Activated T-cell treated with anti-CD3 and anti-CD28 coated beads, Interleukin-2, amount 50 U/mL, for 24 hours (primary cell): ENCODE data around the gene FBXW12.

ENCODE experiments used
- DNase-seq: peaks from one replicate; pipeline ENCODE4 v3.0.0-alpha.2; 2020
- H3K27ac Mint-ChIP-seq: 2 replicates; pipeline ENCODE4 v1.8.0; 2020; ENCODE audit warnings: mild to moderate bottlenecking, mixed read lengths
- H3K27me3 Mint-ChIP-seq: 2 replicates; pipeline ENCODE4 v1.8.0; 2020; ENCODE audit warnings: mixed read lengths
- H3K36me3 Mint-ChIP-seq: 2 replicates; pipeline ENCODE4 v1.8.0; 2020; ENCODE audit warnings: low read depth, mixed read lengths
- H3K4me1 Mint-ChIP-seq: 2 replicates; pipeline ENCODE4 v1.8.0; 2020; ENCODE audit warnings: low read depth, mixed read lengths
- H3K4me3 Mint-ChIP-seq: 2 replicates; pipeline ENCODE4 v1.8.0; 2020; ENCODE audit warnings: mild to moderate bottlenecking, moderate library complexity, mixed read lengths
- H3K9me3 Mint-ChIP-seq: 2 replicates; pipeline ENCODE4 v1.8.0; 2020; ENCODE audit warnings: mixed read lengths

The FBXW12 gene

DNA sequence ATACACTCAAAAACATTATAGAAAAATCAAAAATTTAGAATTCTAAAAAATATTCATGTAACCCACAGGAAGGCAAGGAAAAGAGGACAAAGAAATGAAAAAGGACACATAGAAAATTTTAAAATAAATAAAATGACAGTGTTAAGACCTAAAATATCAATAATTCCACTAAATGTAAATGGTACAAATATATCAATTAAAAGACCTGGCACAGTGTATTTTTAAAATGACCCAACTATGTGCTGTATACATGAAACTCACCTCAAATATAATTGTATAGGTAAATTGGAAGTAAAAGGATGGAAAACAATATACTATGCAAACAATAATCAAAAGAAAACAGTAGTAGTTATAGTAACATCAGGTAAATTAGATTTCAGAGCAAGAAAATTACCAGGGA, 10.1 kb upstream of the FBXW12 start:
- Mint-ChIP-seq H3K4me1 (no peaks in the 10 kb centered on the region), H3K27ac (no peak overlapping the region), H3K36me3 (no peaks in the 10 kb centered on the region), H3K27me3 (peaks cover 3% of the 10 kb centered on the region), H3K9me3 (peaks cover 12% of the 10 kb centered on the region), H3K4me3 (no peak overlapping the region)
- DNase-seq, result no peak

DNA sequence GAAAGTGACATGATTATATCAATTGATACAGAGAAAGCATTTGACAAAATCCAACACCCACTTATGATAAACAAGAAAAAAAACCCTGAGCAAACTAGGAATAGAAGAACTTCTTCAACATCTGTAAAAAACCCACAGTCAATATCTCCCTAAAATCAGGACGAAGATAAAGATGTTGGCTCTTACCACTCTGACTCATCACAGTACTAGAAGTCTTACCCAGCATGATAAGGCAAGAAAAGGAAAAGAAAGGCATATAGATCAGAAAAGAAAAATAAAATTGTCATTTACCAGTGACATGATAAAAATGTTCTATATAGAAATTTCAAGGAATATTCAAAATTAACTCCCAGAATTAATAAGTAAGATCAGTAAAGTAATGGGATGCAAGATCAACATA, 7.2 kb upstream of the FBXW12 start:
- Mint-ChIP-seq H3K4me3 (no peak overlapping the region), H3K27me3 (no peaks in the 10 kb centered on the region), H3K36me3 (no peaks in the 10 kb centered on the region), H3K4me1 (peaks cover 1% of the 10 kb centered on the region), H3K9me3 (peaks cover 12% of the 10 kb centered on the region), H3K27ac (no peak overlapping the region)
- DNase-seq, result no peak

DNA sequence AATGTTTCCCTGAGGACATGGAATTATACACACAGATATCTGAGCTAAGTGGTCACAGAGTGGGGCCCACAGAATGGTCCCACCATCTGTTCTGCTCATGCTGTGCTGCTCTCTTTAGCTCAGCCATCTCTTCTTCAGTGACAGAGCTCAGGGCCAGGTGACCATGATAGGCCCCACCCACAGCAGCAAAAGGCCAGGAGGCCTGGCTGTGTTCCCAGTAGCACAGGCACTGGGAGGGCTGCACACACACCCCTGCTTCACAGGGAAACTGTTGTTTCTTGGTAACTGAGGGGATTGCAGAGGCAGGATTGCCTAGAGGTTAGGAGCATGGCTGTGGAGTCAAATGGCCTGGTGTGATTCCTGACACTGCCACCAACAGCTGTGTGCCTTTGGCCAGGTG, 4.8 kb upstream of the FBXW12 start:
- no peak for DNase-seq
- no peaks in the 10 kb centered on the region for H3K36me3 Mint-ChIP-seq
- H3K9me3 Mint-ChIP-seq, result peaks cover 2% of the 10 kb centered on the region
- peaks cover 1% of the 10 kb centered on the region for H3K4me1 Mint-ChIP-seq
- H3K27me3 Mint-ChIP-seq, result no peaks in the 10 kb centered on the region
- no peak overlapping the region for H3K4me3 Mint-ChIP-seq
- H3K27ac Mint-ChIP-seq, result no peak overlapping the region

DNA sequence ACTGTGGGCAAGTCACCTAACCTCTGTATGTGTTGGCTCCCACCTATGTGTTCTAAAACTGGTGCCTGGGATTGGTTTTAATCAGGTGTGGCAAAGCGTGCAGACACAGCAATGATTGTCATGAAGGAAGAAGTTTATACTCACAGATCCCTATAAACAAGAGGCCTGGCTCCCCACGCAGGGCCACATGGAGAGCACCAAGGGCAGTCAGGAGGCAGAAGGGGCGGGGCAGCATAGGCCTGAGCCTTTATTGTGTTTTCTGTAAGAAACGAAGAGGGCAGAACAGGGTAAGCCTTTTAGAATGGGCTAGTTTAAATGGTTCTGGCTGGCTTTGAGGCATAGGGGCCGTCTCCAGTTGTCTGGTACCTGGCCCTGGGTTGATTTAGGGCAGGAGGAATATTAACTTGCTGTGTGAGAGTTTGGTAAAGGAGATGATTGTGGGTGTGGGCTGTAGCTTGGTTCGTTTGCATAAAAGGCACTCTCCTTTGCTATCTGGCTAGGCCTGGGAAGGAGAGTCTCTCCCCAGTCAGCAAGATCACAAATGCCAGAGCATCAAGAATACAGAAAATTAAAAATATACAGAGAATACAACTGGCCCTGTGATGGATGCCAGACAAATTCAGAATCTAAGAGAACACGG, 2.2 kb upstream of the FBXW12 start:
- Mint-ChIP-seq H3K36me3 (no peaks in the 10 kb centered on the region), H3K4me3 (no peak overlapping the region), H3K4me1 (peaks cover 1% of the 10 kb centered on the region), H3K9me3 (no peaks in the 10 kb centered on the region), H3K27me3 (no peaks in the 10 kb centered on the region), H3K27ac (no peak overlapping the region)
- DNase-seq, result no peak

DNA sequence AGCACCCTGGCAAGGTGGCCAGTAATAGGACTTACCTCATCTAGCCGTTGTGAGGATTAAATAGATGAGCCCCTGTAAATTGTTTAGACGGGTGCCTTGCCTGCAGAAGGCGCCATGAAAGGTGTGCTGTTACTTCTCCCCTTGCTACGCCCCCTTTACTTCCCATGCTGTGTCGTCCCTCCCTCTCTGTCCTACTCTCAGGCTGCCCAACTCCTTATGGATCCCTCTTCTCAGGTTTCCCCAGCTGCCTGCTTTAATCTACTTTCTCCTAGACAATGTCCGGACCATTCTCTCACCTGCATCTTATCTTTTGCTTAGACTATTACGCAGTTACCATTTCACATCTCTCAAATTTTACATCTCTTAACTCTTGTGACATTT, 1.7 kb upstream of the FBXW12 start:
- DNase-seq, result no peak
- Mint-ChIP-seq H3K4me3 (no peak overlapping the region), H3K27ac (no peak overlapping the region), H3K36me3 (no peaks in the 10 kb centered on the region), H3K9me3 (no peaks in the 10 kb centered on the region), H3K27me3 (no peaks in the 10 kb centered on the region), H3K4me1 (peaks cover 1% of the 10 kb centered on the region)

DNA sequence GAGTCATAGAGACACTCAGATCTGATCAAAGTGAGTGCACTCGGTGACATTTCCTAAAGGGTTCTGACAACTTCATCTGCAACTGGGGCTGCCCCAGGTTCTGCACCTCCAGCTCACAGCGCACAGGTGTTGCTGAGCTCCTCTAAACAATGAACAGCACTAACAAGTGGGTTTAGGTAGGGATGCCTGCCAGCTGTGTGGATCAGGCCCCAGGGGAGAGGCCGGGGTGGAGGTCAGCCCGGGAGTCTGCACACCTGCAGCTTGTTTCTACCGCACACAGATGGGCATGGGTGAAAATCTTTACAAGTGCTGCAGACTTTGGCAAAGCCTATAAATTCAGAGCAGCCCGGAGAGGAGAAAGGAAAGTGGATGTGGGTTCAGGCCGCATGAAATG, 355 bp downstream of the FBXW12 start:
- Mint-ChIP-seq H3K4me1 (peaks cover 1% of the 10 kb centered on the region), H3K4me3 (no peak overlapping the region), H3K36me3 (no peaks in the 10 kb centered on the region), H3K27me3 (no peaks in the 10 kb centered on the region), H3K27ac (no peak overlapping the region), H3K9me3 (no peaks in the 10 kb centered on the region)
- DNase-seq, result no peak

DNA sequence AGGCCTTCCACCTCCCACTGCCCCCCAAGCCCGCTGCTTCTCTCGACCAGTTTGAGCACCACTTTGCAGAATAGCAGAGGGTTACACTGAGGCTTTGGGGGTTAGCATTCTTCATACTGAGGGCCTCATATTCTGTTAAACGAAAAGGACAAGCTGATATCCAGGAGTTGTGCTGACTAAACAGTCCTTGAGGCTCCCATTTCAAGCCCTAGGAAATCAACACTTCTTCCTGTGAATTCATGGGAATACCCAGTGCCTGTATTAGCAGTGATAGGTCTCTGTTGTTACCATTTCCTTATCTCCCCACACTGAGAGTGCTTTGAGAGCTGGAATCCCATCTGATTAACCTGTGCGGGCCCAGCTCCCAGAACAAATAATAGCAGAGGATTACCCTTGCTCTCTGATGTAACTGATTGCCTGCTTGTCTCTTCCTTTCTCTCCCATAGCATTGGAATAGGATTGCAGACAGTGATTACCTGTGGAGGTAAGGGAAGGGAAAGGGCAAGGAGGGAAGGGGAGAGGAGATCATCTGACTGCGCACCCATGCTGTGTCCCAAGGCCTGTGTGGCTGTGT, 930 bp downstream of the FBXW12 start:
- Mint-ChIP-seq H3K4me3 (no peak overlapping the region), H3K27ac (no peak overlapping the region), H3K4me1 (no peaks in the 10 kb centered on the region), H3K36me3 (no peaks in the 10 kb centered on the region), H3K27me3 (no peaks in the 10 kb centered on the region), H3K9me3 (no peaks in the 10 kb centered on the region)
- DNase-seq, result no peak

DNA sequence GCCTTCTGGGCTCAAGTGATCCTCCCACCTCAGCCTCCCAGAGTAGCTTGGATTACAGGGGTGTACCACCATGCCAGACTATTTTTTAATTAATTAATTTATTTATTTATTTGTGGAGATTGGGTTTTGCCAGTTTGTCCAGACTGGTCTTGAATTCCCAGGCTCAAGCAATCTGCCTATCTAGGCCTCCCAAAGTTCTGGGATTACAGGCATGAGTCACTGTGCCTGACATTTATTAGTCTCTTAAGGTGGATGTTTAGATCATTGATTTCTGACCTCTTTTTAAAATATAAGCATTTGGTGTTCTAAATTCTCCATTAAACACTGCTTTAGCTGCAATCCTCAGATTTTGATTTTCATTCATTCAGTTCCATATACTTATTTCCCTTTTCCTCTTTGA, 15.6 kb downstream of the FBXW12 start:
- no peak overlapping the region for H3K27ac Mint-ChIP-seq
- H3K27me3 Mint-ChIP-seq, result peaks cover 4% of the 10 kb centered on the region
- no peaks in the 10 kb centered on the region for H3K4me1 Mint-ChIP-seq
- no peaks in the 10 kb centered on the region for H3K36me3 Mint-ChIP-seq
- H3K4me3 Mint-ChIP-seq, result no peak overlapping the region
- H3K9me3 Mint-ChIP-seq, result no peaks in the 10 kb centered on the region
- DNase-seq, result no peak

DNA sequence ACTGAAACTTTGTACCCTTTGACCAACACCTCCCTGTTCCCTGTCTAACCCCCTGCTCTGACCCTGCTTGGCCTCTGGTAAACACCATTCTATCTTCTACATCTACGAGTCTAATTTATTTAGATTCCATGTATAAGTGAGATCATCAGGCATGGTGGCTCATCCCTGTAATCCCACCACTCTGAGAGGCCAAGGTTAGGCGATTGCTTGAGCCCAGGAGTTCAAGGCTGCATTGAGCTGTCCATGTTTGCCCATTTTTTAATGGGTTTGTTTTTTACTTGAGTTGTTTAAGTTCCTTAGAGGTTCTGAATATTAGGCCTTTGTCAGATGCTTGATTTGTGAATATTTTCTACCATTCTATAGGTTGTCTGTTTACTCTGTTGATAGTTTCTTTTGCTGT, 16.9 kb downstream of the FBXW12 start:
- H3K4me3 Mint-ChIP-seq, result no peak overlapping the region
- no peaks in the 10 kb centered on the region for H3K9me3 Mint-ChIP-seq
- no peak overlapping the region for H3K27ac Mint-ChIP-seq
- H3K27me3 Mint-ChIP-seq, result peaks cover 7% of the 10 kb centered on the region
- no peaks in the 10 kb centered on the region for H3K36me3 Mint-ChIP-seq
- DNase-seq, result no peak
- H3K4me1 Mint-ChIP-seq, result no peaks in the 10 kb centered on the region

DNA sequence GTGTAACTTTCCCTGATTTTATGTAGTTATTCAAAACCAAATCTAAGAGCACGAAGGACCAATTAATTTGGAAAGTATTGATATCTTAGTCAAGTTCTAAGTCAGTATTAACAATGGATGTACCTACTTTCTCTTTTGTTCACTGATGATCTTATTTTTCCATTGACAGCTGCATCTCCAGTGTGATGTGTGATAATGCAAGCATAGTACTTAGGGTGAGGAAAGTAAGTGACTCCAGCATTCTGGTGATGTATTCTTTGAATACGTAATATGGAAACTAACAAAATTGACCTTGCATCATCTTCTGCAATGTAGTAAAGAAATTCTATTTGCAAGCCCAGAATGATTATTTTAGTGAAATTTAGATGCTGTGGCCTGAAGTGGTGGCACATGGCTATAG, 22.4 kb downstream of the FBXW12 start:
- peak overlapping the region; percentile 45 for H3K27ac Mint-ChIP-seq
- H3K27me3 Mint-ChIP-seq, result peaks cover 7% of the 10 kb centered on the region

DNA sequence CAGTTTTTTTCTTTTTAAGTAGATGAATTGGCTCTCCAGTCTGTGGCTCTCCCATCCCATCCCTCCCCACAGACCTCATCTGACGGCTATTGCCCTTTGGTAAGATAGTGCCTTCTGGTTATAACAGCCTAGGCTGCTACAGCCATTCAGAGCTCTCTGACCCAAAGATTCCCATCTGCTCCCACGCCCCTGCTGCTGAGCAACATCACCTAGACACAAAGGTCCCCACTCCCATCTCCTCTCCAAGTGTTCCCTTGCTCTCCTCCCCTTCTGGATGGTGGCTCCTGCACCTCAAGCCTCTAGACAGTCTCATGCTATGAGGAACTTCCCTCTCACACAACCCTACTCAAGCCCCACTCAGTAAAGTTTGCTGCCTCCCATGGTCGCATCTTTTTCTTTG, 23.7 kb downstream of the FBXW12 start:
- no peaks in the 10 kb centered on the region for H3K36me3 Mint-ChIP-seq
- H3K4me1 Mint-ChIP-seq, result peaks cover 8% of the 10 kb centered on the region
- peaks cover 7% of the 10 kb centered on the region for H3K27me3 Mint-ChIP-seq
- no peak overlapping the region for H3K27ac Mint-ChIP-seq
- H3K9me3 Mint-ChIP-seq, result no peaks in the 10 kb centered on the region
- H3K4me3 Mint-ChIP-seq, result no peak overlapping the region
- DNase-seq, result no peak

More for the DNA sequence above, 22.4 kb downstream of the FBXW12 start:
- H3K4me1 Mint-ChIP-seq, result peaks cover 8% of the 10 kb centered on the region
- DNase-seq, result no peak
- no peaks in the 10 kb centered on the region for H3K36me3 Mint-ChIP-seq
- H3K9me3 Mint-ChIP-seq, result no peaks in the 10 kb centered on the region
- H3K4me3 Mint-ChIP-seq, result no peak overlapping the region

DNA sequence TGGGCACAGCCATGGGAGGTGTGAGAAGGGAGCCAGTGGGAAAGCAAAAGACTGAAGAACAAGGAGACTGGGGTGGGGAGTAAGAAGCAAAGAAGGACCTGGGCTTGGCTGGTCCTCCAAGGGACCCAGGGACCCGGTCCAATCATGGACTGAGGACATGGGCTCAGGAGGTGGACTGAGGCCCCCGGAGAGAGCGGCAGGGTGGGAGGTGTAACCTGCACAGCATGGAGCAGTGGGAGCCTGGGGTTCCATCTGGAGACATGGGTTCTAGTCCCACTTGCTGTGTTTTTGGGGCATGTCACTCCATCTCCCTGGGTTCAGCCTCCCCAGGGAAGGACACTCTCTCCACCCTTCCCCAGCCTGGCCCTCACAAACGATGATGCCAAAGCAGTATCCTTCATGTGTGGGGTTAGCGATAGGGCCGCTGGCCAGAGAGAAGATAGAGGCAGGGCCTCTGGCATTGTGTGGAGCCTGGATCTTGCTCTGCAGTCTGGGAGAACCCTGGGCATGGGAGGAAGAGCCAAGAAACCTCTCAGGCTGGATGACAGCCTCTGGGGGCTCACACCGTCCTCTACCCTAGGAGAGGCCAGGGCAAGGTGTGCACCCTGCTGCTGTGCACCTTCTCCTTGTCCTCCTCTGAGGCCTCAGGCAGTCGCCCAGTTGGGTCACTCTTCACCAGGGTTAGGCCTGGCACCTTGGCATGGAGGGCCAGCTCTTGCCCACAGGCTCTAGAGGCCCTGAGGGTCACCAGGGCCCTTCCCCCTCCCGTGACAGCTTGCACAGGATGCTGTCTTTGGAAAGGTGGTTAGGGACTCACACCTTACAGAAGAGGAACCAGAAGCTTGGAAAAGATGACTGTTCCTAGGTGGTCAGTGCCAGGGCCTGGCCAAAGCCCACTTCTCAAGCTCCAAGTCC, 26.0 kb downstream of the FBXW12 start:
- no peak overlapping the region for H3K4me3 Mint-ChIP-seq
- DNase-seq, result no peak
- peaks cover 3% of the 10 kb centered on the region for H3K27me3 Mint-ChIP-seq
- no peak overlapping the region for H3K27ac Mint-ChIP-seq
- peaks cover 8% of the 10 kb centered on the region for H3K4me1 Mint-ChIP-seq
- no peaks in the 10 kb centered on the region for H3K36me3 Mint-ChIP-seq
- no peaks in the 10 kb centered on the region for H3K9me3 Mint-ChIP-seq

DNA sequence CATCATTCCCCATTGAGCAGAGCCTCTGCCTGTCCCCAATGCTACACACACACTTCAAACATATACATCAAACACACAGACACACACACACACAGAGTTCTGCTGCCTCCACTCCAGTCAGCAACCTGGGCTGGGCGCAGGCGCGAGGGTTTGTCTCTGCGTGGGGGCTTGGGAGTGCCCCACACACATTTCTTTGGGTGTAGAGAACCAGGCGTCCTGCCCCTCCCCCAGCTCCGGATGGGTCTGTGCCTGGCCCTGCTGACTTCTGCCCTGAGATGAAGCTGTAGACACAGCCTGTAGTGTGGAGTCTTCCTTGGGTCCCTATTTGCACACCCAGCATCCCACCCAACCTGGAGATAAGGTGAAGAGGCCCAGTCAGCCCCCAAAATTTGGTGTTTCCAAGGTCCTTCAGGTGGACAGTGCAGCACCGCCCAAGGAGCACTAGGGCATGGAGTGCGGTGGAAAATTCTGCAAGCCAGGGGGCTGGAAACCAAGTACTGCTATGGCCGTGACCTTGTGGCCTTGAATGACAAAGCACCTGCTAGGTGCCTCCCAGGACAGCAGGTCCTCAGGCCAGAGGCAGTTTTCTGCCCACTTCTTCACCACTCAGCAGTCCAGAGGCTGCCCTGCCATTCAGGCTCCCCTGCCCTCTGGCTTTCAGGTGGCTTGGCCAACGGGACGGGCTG, 26.8 kb downstream of the FBXW12 start:
- no peaks in the 10 kb centered on the region for H3K36me3 Mint-ChIP-seq
- DNase-seq, result no peak
- H3K27me3 Mint-ChIP-seq, result no peaks in the 10 kb centered on the region
- H3K27ac Mint-ChIP-seq, result no peak overlapping the region
- H3K4me3 Mint-ChIP-seq, result no peak overlapping the region
- H3K4me1 Mint-ChIP-seq, result peaks cover 8% of the 10 kb centered on the region
- no peaks in the 10 kb centered on the region for H3K9me3 Mint-ChIP-seq

DNA sequence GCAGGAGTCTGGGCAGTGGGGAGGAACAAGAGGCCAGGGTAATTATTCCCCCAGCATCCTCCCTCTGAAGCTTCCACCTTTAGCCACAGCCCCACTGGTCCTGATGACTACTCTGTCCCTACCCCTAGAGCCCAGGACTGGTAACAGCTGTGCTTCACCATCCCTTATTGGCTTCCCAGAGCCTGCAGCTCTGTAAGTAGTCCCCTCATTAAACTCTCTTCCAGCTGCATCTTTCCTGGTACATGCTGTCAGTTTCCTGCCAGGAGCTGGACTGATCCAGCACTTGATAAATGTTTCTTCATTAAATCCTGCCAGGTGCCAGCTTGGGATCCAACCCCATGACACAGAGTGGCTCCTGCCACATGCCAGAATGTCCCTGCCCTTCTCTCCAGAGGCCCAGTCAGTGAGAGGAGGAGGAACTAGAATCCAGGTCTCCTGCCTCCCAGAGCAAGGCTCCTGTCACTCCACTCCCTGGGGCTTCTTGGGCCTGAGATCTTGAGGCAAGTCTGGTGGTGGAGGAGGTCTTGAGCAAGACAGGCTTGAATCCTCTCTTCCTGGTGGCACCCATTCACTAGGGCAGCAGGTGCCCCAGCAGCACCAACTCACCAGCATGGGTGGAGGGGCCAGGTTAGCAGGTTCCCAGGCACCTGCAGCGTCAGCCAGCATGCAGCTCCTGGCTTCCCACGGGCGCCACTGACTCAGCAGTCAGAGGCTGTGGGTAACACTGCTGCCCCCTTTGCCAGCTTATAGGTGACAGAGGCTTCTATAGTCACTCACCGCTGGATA, 27.6 kb downstream of the FBXW12 start:
- DNase-seq, result no peak
- Mint-ChIP-seq H3K4me1 (peaks cover 3% of the 10 kb centered on the region), H3K4me3 (no peak overlapping the region), H3K36me3 (no peaks in the 10 kb centered on the region), H3K27me3 (no peaks in the 10 kb centered on the region), H3K27ac (no peak overlapping the region), H3K9me3 (no peaks in the 10 kb centered on the region)
